ENCODE data around the gene GCFC2.

GRCh38 chr2:75627902-75628504 is 82.7 kb downstream of the GCFC2 start:
- TF ChIP-seq POLR2A (IDR thresholded peaks at IDR 0.05) (no peak), CTCF (IDR thresholded peaks at IDR 0.05) (peak; percentile 48 to 82 (median 64)), EP300 (IDR thresholded peaks at IDR 0.05) (no peak), POLR2AphosphoS5 (IDR thresholded peaks at IDR 0.05) (no peak)

Measured in gastroesophageal sphincter (tissue), 3 donors.